HG03139 (cell line): ENCODE data around the gene PIGC.

Source experiments
- ATAC-seq: cut with Tn5 transposase; IDR thresholded peaks from one replicate; pipeline ENCODE4 v1.9.1; 2021; ENCODE audit not compliant: unreplicated experiment

The PIGC gene

GRCh38 chr1:172431204-172431603, 12.7 kb downstream of the PIGC start:
- ATAC-seq, result no peak

- ATAC-seq, result no peak
Measured at GRCh38 chr1:172430128-172430454, 13.8 kb downstream of the PIGC start.

- no peak for ATAC-seq
Measured at GRCh38 chr1:172429331-172430127, 14.3 kb downstream of the PIGC start.

DNA sequence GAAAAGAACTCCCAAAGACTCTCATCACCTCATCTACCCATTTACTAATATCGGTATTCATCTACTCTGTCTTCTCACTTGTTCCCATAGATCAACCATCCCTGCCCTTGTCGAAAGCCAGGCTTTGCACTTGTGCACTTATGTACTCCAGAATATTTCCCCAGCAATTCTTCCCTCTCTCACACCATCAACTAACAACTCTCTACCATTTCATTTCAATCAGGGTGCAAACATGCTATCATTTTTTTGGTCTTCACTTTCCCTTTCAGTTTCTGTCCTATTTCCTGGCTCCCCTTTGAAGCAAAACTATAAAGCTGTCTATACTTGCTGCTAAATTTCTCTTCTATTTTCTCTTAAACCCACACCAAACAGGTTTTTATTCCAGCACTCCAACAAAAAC, 16.7 kb downstream of the PIGC start:
- ATAC-seq, result no peak

- no peak for ATAC-seq
Measured at GRCh38 chr1:172425339-172425738, 18.5 kb downstream of the PIGC start.

DNA sequence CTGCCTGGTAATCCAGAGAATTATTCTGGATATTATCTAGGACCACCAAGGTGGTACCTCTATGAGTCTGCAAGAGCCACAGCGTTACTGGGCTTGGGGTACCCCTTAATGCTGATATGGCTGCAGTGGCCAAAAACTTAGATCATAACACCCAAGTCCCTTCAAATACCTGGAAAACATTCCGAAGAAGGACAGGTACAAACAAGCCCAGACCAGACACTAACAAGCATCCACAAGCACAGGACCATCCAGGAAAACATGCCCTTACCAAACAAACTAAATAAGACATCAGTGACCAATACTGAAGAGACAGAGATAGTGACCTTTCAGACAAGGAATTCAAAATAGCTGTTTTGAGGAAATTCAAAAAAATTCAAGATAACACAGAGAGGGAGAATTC, 20.5 kb downstream of the PIGC start:
- ATAC-seq, result no peak

DNA sequence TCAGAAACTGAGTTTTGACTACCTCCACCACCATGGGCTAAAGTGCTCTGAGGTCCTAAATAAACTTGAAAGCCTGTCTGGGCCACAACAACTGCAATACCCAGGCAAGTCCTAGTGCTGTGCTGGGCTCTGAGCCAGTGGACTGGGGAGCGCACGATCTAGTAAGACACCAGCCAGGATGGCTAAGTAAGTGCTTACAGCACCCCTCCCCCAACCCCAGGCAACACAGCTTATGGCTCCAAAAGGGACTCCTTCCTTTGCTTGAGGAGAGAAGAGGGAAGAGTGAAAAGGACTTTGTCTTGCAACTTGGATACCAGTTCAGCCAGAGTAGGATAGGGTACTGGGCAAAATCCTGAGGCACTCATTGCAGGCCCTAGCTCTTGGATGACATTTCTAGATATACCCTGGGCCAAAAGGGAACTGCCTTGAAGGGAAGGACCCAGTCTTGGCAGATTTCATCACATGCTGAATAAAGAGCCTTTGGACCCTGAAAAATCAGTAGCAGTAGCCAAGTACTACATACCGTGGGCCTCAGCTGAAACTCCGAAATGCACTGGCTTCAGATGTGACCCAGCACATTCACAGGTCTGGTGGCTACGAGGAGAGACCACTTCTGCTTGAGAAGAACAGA, 21.8 kb downstream of the PIGC start:
- no peak for ATAC-seq

DNA sequence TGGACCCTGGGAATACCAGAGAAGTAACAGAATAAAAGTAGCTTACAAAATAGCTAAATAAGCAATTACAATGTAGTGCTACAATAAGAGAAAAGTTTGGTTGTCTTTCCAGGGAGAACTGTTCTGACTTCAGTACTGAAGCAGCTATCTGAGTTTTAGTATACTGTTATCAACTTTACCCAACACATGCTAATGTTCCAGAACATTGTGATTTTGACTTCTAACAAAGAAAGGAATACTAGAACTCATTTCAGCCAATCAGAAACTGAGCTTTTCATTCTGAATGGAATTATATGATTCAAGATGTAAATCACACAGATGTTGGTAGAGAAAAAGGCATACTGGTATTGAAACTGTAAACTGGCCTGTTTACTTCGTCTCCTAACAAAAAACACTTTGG, 23.5 kb downstream of the PIGC start, which contains the start of gene C1orf105:
Gene C1orf105, plus strand, starts transcription at position 301 of the 400 bp plus-strand sequence. CDS start 201 bp downstream, outside the sequence.
- ATAC-seq, result no peak

GRCh38 chr1:172417557-172417956, 26.3 kb downstream of the PIGC start:
- no peak for ATAC-seq

DNA sequence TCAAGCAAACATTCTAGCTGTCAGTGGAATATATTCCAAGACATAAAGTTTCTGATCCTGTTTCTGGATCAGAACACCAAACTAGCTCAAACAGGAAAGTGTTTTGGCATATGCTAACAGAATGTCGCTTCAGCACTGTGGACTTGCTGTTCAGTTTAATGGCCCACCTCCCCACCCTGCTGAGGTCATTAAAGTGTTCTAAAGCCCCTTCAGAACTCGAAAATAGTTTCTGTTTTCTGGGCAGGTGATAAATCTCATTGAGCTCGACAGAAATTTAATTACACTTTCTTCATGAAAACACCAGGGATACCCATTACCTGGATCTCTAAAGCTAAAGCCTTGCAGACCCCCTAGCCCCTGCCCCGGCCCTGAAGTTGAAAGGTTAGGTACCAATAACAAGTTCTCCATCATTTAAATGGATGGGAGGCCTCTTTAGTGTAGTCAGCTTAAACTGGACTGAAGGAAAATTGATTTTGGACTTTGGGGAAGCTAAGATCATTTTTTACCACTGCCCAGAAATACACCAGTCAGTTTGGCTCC, 27.3 kb downstream of the PIGC start:
- ATAC-seq, result no peak

- no peak for ATAC-seq
Measured at GRCh38 chr1:172414331-172414730, 29.5 kb downstream of the PIGC start.

- no peak for ATAC-seq
Measured at GRCh38 chr1:172411791-172412338, 32.0 kb downstream of the PIGC start.

- no peak for ATAC-seq
Measured at GRCh38 chr1:172410027-172410426, 33.8 kb downstream of the PIGC start.

DNA sequence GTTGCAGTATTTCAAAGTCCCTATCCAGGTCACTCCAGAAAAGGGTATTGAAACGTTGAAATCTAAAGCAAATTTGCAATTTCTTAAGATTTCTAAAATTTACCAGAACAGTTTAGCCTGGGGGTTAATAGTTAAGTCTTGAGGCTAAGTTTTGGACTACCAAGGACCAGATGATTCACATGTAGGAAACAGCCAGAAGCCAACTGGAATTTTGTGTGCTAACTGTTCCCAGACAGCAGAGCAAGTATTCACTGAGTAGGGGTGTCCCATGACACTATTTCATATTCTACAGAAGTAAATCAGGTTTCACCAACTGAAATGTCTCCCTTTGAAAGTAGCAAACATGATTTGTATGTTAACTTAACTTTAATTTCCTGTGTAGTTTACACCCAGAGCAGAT, 34.9 kb downstream of the PIGC start:
- ATAC-seq, result no peak

- no peak for ATAC-seq
Measured at GRCh38 chr1:172406968-172407367, 36.9 kb downstream of the PIGC start.

DNA sequence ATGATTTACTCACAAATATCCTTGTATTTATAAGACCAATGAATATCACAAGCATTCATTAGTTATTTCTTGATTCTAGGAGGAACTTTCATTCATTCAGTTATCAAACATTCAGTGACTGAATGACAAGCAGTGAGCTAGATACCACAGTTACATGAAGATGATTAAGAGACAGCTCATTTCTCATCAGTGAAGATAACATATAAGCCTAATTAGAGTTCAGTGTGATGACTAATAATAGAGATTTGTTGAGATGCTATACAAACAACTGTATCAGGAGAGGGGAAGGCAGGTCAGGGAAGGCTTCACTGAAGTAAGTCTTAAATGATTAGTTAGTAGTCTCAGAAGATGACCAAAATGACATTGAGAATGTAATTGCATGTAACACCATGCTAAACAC, 38.0 kb downstream of the PIGC start:
- no peak for ATAC-seq

DNA sequence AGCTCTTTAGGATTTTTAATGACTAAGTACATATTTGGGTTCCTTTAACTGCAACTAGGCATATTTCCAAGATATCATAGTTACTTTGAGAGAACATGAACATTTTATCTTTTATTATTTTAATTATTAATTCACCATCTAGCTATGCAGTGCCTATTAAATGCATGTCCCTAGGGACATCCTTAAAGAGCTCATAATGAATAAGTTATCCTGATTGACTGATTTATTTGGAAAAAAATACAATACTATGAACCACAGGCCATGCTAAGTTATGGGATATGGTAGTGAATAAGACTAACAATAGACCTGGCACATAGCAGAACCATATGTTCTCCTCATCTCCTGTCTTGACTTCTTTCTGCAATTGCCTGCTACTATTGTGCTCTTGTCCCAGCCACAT, 39.7 kb downstream of the PIGC start:
- ATAC-seq, result no peak

GRCh38 chr1:172402878-172403569, 40.8 kb downstream of the PIGC start:
- no peak for ATAC-seq

DNA sequence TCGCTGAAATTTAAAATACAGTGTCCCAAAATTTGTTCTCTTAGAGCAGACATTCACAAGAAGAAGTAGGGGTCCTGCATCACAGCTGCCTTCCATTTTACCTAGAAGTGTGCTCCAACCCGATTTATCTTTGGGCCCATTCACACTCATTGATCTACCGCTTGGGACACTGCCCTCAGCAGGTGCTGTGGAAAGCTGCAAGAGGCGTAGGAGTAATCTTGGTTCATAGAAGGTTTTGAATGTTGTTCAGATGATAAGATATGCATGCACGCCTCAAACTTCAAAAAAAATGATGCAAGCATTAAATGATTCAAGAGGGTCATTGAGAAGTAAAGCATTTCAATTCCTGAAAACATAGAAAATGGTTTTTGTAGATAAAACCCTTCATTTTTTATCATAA, 42.0 kb downstream of the PIGC start:
- ATAC-seq, result no peak

DNA sequence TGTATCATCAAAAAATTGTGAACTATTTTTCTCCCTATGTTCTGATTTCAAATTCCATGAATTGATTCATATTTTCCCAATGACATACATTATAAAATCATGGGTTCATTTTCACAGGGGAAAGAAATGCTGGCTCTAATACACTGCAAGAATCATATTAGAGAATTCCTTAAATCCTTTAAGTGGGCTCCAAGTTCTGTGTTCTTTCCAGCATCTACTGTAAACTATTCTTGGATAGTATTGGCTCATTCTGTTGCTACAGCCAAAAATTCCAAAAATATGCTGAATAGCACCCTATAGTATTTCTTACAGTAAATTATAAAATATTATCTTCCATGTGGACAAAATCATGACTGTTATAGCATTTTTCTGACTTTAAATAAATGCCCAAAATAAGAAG, 42.4 kb downstream of the PIGC start:
- no peak for ATAC-seq

- no peak for ATAC-seq
Measured at GRCh38 chr1:172400722-172401105, 43.2 kb downstream of the PIGC start.
